ENCODE measurements around the gene HNRNPD. TPM values are rescaled to one million over a fixed set of nuclear protein-coding genes. Genes with fewer than 3 reads are reported as not detected.

The HNRNPD gene
- total and polyA plus RNA-seq, 2 of the 8 experiments (the other 6 are each of a cell fraction or from before 2014, with no cell fraction given) = 118 to 646 TPM

- Histone ChIP-seq H3K27me3 (replicated peaks in 1 of 4; ENCODE audit: control insufficient read depth in 3 of 4, extremely low read depth in 1 of 4, insufficient read depth in 3 of 4, low read length in 3 of 4) (no peaks in the 10 kb centered on the region), H4K5ac (ENCODE audit: insufficient read length, low read depth, low read length) (no peak overlapping the region), H4K8ac (ENCODE audit: extremely low read depth, insufficient read depth, low read length) (no peak overlapping the region), H3K4ac (replicated peaks; ENCODE audit: insufficient read length, low read depth, low read length) (no peak overlapping the region), H3K9me3 (ENCODE audit: insufficient read depth in 2 of 2, low read depth in 1 of 2, low read length in 1 of 2) (no peaks in the 10 kb centered on the region), H3K4me2 (ENCODE audit: insufficient read depth in 1 of 2, low read depth in 2 of 2, low read length in 2 of 2) (peak overlapping the region; percentile 20 to 72; a peak in 3 of 4 replicates), H3K18ac (ENCODE audit: extremely low read depth, low read length) (no peak overlapping the region), H3K56ac (replicated peaks; ENCODE audit: insufficient read length, low read depth, low read length) (no peak overlapping the region), H2AFZ (ENCODE audit: low read length) (no peak overlapping the region), H3K23me2 (ENCODE audit: low read depth, low read length) (no peaks in the 10 kb centered on the region; the same call in none of the 2 replicates), H2BK15ac (ENCODE audit: low read length) (0 out of 2 replicates have a peak overlapping the region, but pooled peaks have one; percentile 18), H3K23ac (ENCODE audit: insufficient read length) (no peak overlapping the region), H3K14ac (ENCODE audit: insufficient read length) (no peak overlapping the region), H3K79me2 (ENCODE audit: control insufficient read depth in 1 of 2, insufficient read depth in 2 of 2, low read length in 2 of 2) (peaks cover 25 to 63% of the 10 kb centered on the region in 2 experiments), H2BK5ac (ENCODE audit: low read depth, low read length) (no peak overlapping the region), H2AK5ac (ENCODE audit: low read depth, low read length) (0 out of 2 replicates have a peak overlapping the region, but pooled peaks have one; percentile 68), H3K4me3 (ENCODE audit: extremely low read depth in 1 of 4, insufficient read depth in 2 of 4, low read depth in 3 of 4, low read length in 4 of 4) (peak overlapping the region in 3 of 4 experiments; percentile 78 to 98 (median 91); a peak in 5 of 8 replicates), H4K91ac (replicated peaks; ENCODE audit: insufficient read length, low read length) (no peak overlapping the region), H3K27ac (ENCODE audit: low read depth, low read length) (no peak overlapping the region), H2BK12ac (ENCODE audit: low read depth, low read length) (0 out of 2 replicates have a peak overlapping the region, but pooled peaks have one; percentile 35), H3K36me3 (ENCODE audit: control insufficient read depth in 2 of 4, insufficient read depth in 4 of 4, low read length in 3 of 4) (peaks cover 0 to 15% (median 0%) of the 10 kb centered on the region in 4 experiments; a peak in 2 of 8 replicates), H2BK120ac (replicated peaks; ENCODE audit: low read depth, low read length) (no peak overlapping the region), H2BK20ac (ENCODE audit: low read length) (no peak overlapping the region), H3K9ac (replicated peaks in 1 of 4; ENCODE audit: extremely low read depth in 1 of 4, low read depth in 3 of 4, low read length in 3 of 4) (no peak overlapping the region), H3K79me1 (ENCODE audit: low read depth, low read length) (peaks cover 7% of the 10 kb centered on the region), H4K20me1 (replicated peaks in 1 of 2; ENCODE audit: control insufficient read depth in 1 of 2, insufficient read depth in 2 of 2, low read length in 2 of 2) (peaks cover 7 to 19% of the 10 kb centered on the region in 2 experiments), H3K4me1 (replicated peaks in 1 of 4; ENCODE audit: control insufficient read depth in 3 of 4, insufficient read depth in 4 of 4, low read length in 3 of 4) (peaks cover 0 to 3% (median 0%) of the 10 kb centered on the region in 4 experiments; a peak in 4 of 7 replicates)
- ChIA-PET CTCF (ENCODE audit: partially characterized antibody) (interaction anchor here (1.2 kb wide), 1 partner anchor 16 kb away, joined by 3 read pairs; no protein-coding TSS in a partner anchor), POLR2A (ENCODE audit: partially characterized antibody) (interaction anchor here (9.5 to 13.8 kb wide), 2 partner anchors 47 to 52 kb away, joined by 124 to 152 read pairs; partner anchors contain the start of gene HNRNPDL)
- no peak for FAIRE-seq
- DNase-seq (ENCODE audit: low read depth in 1 of 2, low spot score in 2 of 2) = no peak
- 82% methylated on average over 4 of the region's 4 CpGs; no CpG with 5 or more reads in 1 of the 2 experiments for WGBS, 2 experiments (ENCODE audit: extremely low coverage in 1 of 2, insufficient coverage in 1 of 2, insufficient read length in 1 of 2, insufficient replicate concordance in 2 of 2, low coverage in 1 of 2, low lambda C conversion rate in 2 of 2, missing lambda C conversion rate in 1 of 2)
Observed at GRCh38 chr4:82376109-82376508, 2.3 kb upstream of the HNRNPD start.

Measured in H1 (cell line).